Naive thymus-derived CD8-positive, alpha-beta T cell (primary cell): ENCODE measurements around the gene PIEZO2. TPM values are rescaled to one million over a fixed set of nuclear protein-coding genes. Genes with fewer than 3 reads are reported as not detected.
"Not testable (repeated sequence)": the region's sequence is repeated elsewhere in the genome, so short reads cannot be mapped to it uniquely, and the experiment has no call there.

Source experiments
- ATAC-seq, 2 donors: fragments of 150-1000 bp; cut with Tn5 transposase in 1 of 2; sonication (Bioruptor Pico), chemical (Tn5 transposase) in 1 of 2; 1 replicate in 1 of 2; 2 replicates in 1 of 2; pipeline ENCODE4 v1.10.0; 2021; ENCODE audit warnings: mild to moderate bottlenecking in 2 of 2, moderate library complexity in 2 of 2
- POLR2A ChIA-PET: fragments of 350-600 bp; sonication (Branson Sonifier 250); formaldehyde crosslinking; loops from one replicate; lab custom pipeline; 2021; ENCODE audit warnings: antibody characterized with exemption; lab: Charles Lee
- DNase-seq, 10 donors: peaks; one replicate each; pipeline versions ENCODE4 v3.0.0 to v3.0.0-alpha.2; 2020 to 2022
- H3K27ac Mint-ChIP-seq, 10 donors: one replicate each; pipeline ENCODE4 v1.8.0; 2020 to 2022; ENCODE audit warnings: mild to moderate bottlenecking in 10 of 10, mixed read lengths in 10 of 10, moderate library complexity in 4 of 10, inconsistent platforms in 1 of 10
- H3K27me3 Mint-ChIP-seq, 5 donors: one replicate each; pipeline ENCODE4 v1.8.0; 2021 to 2022; ENCODE audit warnings: mixed read lengths in 5 of 5
- H3K36me3 Mint-ChIP-seq, 3 donors: one replicate each; pipeline ENCODE4 v1.8.0; 2020 to 2022; ENCODE audit warnings: mixed read lengths in 3 of 3, mild to moderate bottlenecking in 2 of 3, inconsistent platforms in 1 of 3
- H3K4me1 Mint-ChIP-seq, 4 donors: one replicate each; pipeline ENCODE4 v1.8.0; 2021 to 2022; ENCODE audit warnings: mixed read lengths in 4 of 4
- H3K4me3 Mint-ChIP-seq, 10 donors: one replicate each; pipeline ENCODE4 v1.8.0; 2020 to 2022; ENCODE audit warnings: mild to moderate bottlenecking in 10 of 10, mixed read lengths in 10 of 10, moderate library complexity in 6 of 10, inconsistent platforms in 1 of 10
- H3K9me3 Mint-ChIP-seq, 9 donors: one replicate each; pipeline ENCODE4 v1.8.0; 2020 to 2022; ENCODE audit warnings: mixed read lengths in 9 of 9, mild to moderate bottlenecking in 3 of 9, inconsistent platforms in 1 of 9, moderate library complexity in 1 of 9
- polyA plus RNA-seq, 3 donors: library from polyadenylated mRNA; unstranded; fragments of 300-500 nt; fragmentation: Illumina TruSeq; gene quantifications; one replicate each; pipeline ENCODE4 v1.2.3, GENCODE V29; 2021
- total RNA-seq, 8 experiments: library from RNA in 2 of 8; stranded (reverse) in 2 of 8; gene quantifications; one replicate each; pipeline ENCODE4 v1.2.3 and lab custom pipeline; 2021 to 2026

Gene PIEZO2
- total RNA-seq (not detected), polyA plus RNA-seq (not detected), total RNA-seq (lab: John Stamatoyannopoulos, UW) (0 to 0.26 (median 0.03) reads per million in 6 experiments)

DNA sequence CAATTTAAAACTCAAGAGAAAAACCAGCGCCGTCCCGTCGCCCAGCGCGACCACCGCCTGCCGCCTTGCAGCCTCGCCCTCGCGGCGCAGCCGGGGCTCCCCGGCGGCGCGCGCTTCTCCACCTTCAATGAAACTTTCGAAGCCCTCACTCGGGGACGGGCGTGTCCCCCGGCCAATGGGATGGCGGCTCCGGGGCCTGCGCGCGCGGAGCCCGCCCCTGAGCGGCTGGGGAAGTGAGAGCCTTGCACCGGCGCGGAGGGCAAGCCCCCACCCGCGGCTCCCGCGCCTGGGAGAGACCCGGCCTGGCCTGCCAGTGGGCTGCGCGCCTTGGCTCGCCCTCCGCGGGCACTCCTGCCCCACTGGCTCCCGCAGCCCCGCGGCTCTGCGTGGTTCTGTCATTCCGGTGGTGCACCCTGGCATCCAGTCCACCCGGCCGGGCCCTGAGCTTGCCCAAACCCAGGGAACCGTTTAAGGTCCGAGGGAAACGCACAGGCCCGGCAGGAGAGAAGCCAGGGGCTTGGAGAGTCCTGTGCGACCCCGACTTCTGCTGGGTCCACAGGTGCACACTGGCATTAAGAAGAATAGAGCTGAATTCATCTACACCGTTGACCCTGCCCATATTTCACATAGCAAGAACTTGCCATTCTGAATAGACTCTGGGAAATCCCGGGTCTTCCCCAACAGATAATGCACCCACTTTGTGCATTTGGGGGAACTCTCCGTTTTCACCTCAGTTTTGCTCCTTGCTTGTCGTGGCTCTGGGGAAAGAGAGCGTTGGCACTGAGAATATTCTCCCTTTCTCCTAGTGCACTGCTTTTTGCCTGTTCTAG, at the start of gene PIEZO2:
PIEZO2 (minus strand) TSS at position 129 of the 830 bp plus-strand sequence. CDS start 981 bp downstream, outside the sequence.
- H3K4me3 Mint-ChIP-seq = no peak within 1 kb of the TSS
- DNase-seq (no peak), ATAC-seq (no peak)
- no peak within 1 kb of the TSS for H3K27ac Mint-ChIP-seq
- POLR2A ChIA-PET = no interaction called here
- peaks cover 0 to 2% (median 0%) of the 10 kb centered on the region in 9 donors for H3K9me3 Mint-ChIP-seq
- H3K27me3 Mint-ChIP-seq = peaks cover 15 to 38% (median 30%) of the 10 kb centered on the region in 5 donors
- no peaks in the 10 kb centered on the region for H3K36me3 Mint-ChIP-seq
- peaks cover 0 to 7% (median 3%) of the 10 kb centered on the region in 4 donors for H3K4me1 Mint-ChIP-seq

- Mint-ChIP-seq H3K36me3 (no peaks in the 10 kb centered on the region), H3K4me1 (no peaks in the 10 kb centered on the region), H3K4me3 (no peak overlapping the region), H3K27me3 (peaks cover 0 to 3% (median 0%) of the 10 kb centered on the region in 5 donors), H3K9me3 (peaks cover 0 to 3% (median 0%) of the 10 kb centered on the region in 9 donors), H3K27ac (no peak overlapping the region)
- POLR2A ChIA-PET = no interaction called here
- no peak for DNase-seq
- ATAC-seq = no peak
Measured at GRCh38 chr18:11183637-11184036, 34.3 kb upstream of the PIEZO2 start.

DNA sequence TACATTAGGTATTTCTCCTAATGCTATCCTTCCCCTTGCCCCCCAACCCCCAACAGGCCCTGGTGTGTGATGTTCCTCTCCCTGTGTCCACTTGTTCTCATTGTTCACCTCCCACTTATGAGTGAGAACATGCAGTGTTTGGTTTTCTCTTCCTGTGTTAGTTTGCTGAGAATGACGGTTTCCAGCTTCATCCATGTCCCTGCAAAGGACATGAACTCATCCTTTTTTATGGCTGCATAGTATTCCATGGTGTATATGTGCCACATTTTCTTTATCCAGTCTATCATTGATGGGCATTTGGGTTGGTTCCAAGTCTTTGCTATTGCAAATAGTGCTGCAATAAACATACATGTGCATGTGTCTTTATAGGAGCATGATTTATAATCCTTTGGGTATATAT, 32.3 kb upstream of the PIEZO2 start:
- H3K4me3 Mint-ChIP-seq, H3K4me1 Mint-ChIP-seq, H3K27me3 Mint-ChIP-seq, DNase-seq, H3K36me3 Mint-ChIP-seq, POLR2A ChIA-PET, H3K27ac Mint-ChIP-seq, H3K9me3 Mint-ChIP-seq, ATAC-seq: not testable (repeated sequence)

DNA sequence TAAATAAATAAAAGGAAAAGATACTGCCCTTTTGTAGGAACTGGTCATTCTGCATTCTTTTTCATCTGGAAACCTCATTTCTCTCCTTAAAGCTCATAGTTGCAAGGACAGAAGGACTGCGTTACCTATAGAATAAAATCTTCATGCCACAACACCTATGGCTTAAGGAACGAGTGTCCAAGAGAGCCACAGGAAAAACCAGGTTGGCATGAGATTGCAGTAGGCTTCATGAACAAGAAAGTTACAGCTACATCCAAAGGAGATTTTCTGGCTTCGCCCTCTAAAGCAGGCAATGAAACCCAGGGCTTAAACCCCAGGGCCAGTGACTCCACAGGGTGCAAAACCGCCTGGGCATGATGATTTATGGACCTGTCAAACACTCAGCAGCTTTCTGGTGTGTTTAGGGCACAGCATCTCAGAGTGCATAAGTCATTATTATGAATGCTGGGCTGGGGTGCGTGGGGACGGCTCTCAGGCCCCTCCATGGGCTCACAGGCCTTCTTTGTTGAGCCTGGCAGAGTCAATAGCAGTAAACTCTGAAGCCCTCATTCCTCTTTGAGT, 30.7 kb upstream of the PIEZO2 start:
- ATAC-seq = no peak
- H3K36me3 Mint-ChIP-seq = no peaks in the 10 kb centered on the region
- H3K9me3 Mint-ChIP-seq = peaks cover 0 to 3% (median 0%) of the 10 kb centered on the region in 9 donors
- DNase-seq = no peak
- H3K4me1 Mint-ChIP-seq = no peaks in the 10 kb centered on the region
- no peak overlapping the region for H3K27ac Mint-ChIP-seq
- H3K27me3 Mint-ChIP-seq = peaks cover 0 to 3% (median 0%) of the 10 kb centered on the region in 5 donors
- no peak overlapping the region for H3K4me3 Mint-ChIP-seq
- POLR2A ChIA-PET = no interaction called here

GRCh38 chr18:11178951-11179549, 29.7 kb upstream of the PIEZO2 start:
- Mint-ChIP-seq H3K27me3 (peaks cover 0 to 3% (median 0%) of the 10 kb centered on the region in 5 donors), H3K4me3 (no peak overlapping the region), H3K27ac (no peak overlapping the region), H3K36me3 (no peaks in the 10 kb centered on the region), H3K4me1 (no peaks in the 10 kb centered on the region), H3K9me3 (peaks cover 0 to 3% (median 0%) of the 10 kb centered on the region in 9 donors)
- POLR2A ChIA-PET = no interaction called here
- ATAC-seq (no peak), DNase-seq (no peak)

- no peak for DNase-seq
Measured at GRCh38 chr18:11177382-11177781, 28.0 kb upstream of the PIEZO2 start.

DNA sequence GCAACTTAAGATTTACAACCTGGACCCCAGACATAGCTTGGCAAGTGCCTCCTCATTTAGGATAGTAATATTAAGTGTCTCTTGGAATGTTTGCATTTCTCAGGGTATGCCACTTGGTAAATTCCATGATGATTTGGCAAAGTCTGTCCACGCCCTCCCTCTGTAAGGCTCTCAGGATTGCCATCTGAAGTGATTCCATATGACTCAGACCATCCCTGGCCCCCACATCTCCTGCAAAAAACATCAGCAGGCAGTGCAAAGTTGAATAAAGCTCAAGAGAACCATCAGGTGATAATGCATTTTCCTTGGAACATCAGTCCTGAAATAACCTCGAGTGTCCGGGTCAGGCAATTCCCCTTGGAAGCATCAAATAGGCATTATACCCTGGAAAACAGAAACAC, 27.1 kb upstream of the PIEZO2 start:
- no peak overlapping the region for H3K27ac Mint-ChIP-seq
- H3K4me1 Mint-ChIP-seq = no peaks in the 10 kb centered on the region
- no peaks in the 10 kb centered on the region for H3K36me3 Mint-ChIP-seq
- H3K4me3 Mint-ChIP-seq = no peak overlapping the region
- H3K9me3 Mint-ChIP-seq = no peaks in the 10 kb centered on the region
- DNase-seq = no peak
- no peaks in the 10 kb centered on the region for H3K27me3 Mint-ChIP-seq
- ATAC-seq = no peak
- POLR2A ChIA-PET = no interaction called here

More at GRCh38 chr18:11177382-11177781, 28.0 kb upstream of the PIEZO2 start:
- H3K27ac Mint-ChIP-seq = no peak overlapping the region
- no peak for ATAC-seq
- H3K36me3 Mint-ChIP-seq = no peaks in the 10 kb centered on the region
- no peaks in the 10 kb centered on the region for H3K4me1 Mint-ChIP-seq
- POLR2A ChIA-PET = no interaction called here
- peaks cover 0 to 3% (median 0%) of the 10 kb centered on the region in 5 donors for H3K27me3 Mint-ChIP-seq
- peaks cover 0 to 3% (median 0%) of the 10 kb centered on the region in 9 donors for H3K9me3 Mint-ChIP-seq
- H3K4me3 Mint-ChIP-seq = no peak overlapping the region

DNA sequence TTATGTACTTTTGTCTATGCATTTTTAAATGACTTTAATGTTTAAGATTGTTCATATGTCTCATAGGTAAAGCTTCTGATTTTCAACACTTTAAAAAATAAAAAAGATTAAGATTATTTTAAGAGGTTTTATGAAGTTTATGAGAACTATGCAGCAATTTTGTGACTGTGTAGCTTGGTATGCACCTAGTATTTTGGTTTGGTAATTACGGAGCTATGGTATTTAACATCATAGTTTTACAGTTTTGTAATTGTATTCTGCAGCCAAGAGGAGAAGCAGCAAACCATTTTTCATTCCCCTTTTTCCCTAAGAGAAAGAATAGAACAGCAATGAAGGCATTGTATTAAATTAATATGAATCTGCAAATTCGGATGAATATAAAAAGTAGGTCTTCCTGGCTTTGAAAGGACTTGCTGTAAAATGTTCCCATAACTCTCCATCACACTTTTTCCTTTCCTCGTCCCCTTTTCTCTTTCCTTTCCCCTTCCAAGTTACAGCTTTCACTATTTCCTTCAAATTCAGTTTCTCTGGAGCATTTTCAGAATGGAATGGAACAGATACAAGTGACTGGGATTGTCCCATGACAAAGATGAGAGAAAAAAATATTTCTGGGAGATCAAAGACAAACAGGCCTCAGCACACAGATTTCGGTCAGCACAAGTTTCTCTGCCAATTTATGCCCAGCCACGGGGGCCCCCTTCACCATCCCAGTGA, 26.1 kb upstream of the PIEZO2 start:
- no peaks in the 10 kb centered on the region for H3K4me1 Mint-ChIP-seq
- H3K9me3 Mint-ChIP-seq = no peaks in the 10 kb centered on the region
- ATAC-seq (no peak), DNase-seq (no peak)
- POLR2A ChIA-PET = no interaction called here
- no peak overlapping the region for H3K4me3 Mint-ChIP-seq
- H3K27me3 Mint-ChIP-seq = no peaks in the 10 kb centered on the region
- H3K27ac Mint-ChIP-seq = no peak overlapping the region
- no peaks in the 10 kb centered on the region for H3K36me3 Mint-ChIP-seq

- H3K27me3 Mint-ChIP-seq, H3K27ac Mint-ChIP-seq, H3K4me3 Mint-ChIP-seq, POLR2A ChIA-PET, DNase-seq, H3K9me3 Mint-ChIP-seq, ATAC-seq, H3K4me1 Mint-ChIP-seq, H3K36me3 Mint-ChIP-seq: not testable (repeated sequence)
Measured at GRCh38 chr18:11174179-11174578, 24.8 kb upstream of the PIEZO2 start.

GRCh38 chr18:11167778-11168177, 18.4 kb upstream of the PIEZO2 start:
- ATAC-seq (no peak), DNase-seq (no peak)
- H3K4me3 Mint-ChIP-seq = no peak overlapping the region
- POLR2A ChIA-PET = no interaction called here
- no peaks in the 10 kb centered on the region for H3K4me1 Mint-ChIP-seq
- no peaks in the 10 kb centered on the region for H3K36me3 Mint-ChIP-seq
- H3K27ac Mint-ChIP-seq = no peak overlapping the region
- peaks cover 0 to 2% (median 0%) of the 10 kb centered on the region in 9 donors for H3K9me3 Mint-ChIP-seq
- peaks cover 0 to 17% (median 2%) of the 10 kb centered on the region in 5 donors for H3K27me3 Mint-ChIP-seq

- Mint-ChIP-seq H3K4me3 (no peak overlapping the region), H3K4me1 (no peaks in the 10 kb centered on the region), H3K27ac (no peak overlapping the region), H3K27me3 (peaks cover 0 to 19% (median 2%) of the 10 kb centered on the region in 5 donors), H3K9me3 (peaks cover 0 to 2% (median 0%) of the 10 kb centered on the region in 9 donors), H3K36me3 (no peaks in the 10 kb centered on the region)
- POLR2A ChIA-PET = no interaction called here
- no peak for ATAC-seq
- no peak for DNase-seq
Measured at GRCh38 chr18:11165952-11166351, 16.6 kb upstream of the PIEZO2 start.

DNA sequence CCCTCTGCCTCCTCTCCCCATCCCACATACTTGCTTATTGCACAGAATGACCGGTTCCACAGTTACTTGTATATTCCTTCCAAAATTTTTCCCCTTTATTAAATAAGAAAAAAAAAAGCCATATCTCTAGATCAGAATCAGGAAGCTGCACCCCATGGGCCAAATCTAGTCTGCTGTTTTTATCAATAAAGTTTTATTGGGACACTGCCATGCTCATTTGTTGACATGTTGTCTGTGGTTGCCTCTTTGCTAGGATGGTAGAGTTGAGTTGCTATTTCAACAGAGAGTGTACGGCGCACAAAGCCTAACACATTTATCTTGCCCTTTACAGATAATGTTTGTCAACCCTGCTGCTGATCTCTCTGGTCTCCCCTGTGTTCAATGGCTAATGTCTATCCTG, 15.8 kb upstream of the PIEZO2 start:
- no peaks in the 10 kb centered on the region for H3K4me1 Mint-ChIP-seq
- H3K27ac Mint-ChIP-seq = no peak overlapping the region
- no peak overlapping the region for H3K4me3 Mint-ChIP-seq
- POLR2A ChIA-PET = no interaction called here
- ATAC-seq (no peak), DNase-seq (no peak)
- H3K36me3 Mint-ChIP-seq = no peaks in the 10 kb centered on the region
- peaks cover 0 to 2% (median 0%) of the 10 kb centered on the region in 9 donors for H3K9me3 Mint-ChIP-seq
- H3K27me3 Mint-ChIP-seq = peaks cover 0 to 26% (median 2%) of the 10 kb centered on the region in 5 donors
